Breast epithelium (tissue), 3 donors: Measurements from ENCODE around the gene FGD2.

ENCODE experiments used
- CTCF ChIP-seq, 3 donors: fragments of 450-650 bp; IDR thresholded peaks; one replicate each; pipeline ENCODE4 v1.5.1; 2016 to 2017; ENCODE audit warnings: antibody characterized with exemption in 3 of 3, mild to moderate bottlenecking in 3 of 3, moderate library complexity in 3 of 3
- POLR2A ChIP-seq: fragments of 450-650 bp; IDR thresholded peaks from one replicate; pipeline ENCODE4 v1.6.1; 2016; ENCODE audit warnings: antibody characterized with exemption, mild to moderate bottlenecking, moderate library complexity

- TF ChIP-seq CTCF (IDR thresholded peaks at IDR 0.05) = no peak
- TF ChIP-seq POLR2A = no peak
Observed at GRCh38 chr6:37047689-37048402, 42.4 kb downstream of the FGD2 start.
